GM20431 (cell line): Measurements from ENCODE around the gene RNH1.
"Not testable (repeated sequence)": the region's sequence is repeated elsewhere in the genome, so short reads cannot be mapped to it uniquely, and the experiment has no call there.

Experiments used
- in situ Hi-C: fragments of 300-500 bp; cut with MseI, MboI; formaldehyde crosslinking; loops from one replicate; pipeline ENCODE4 v1.15.0; 2020; ENCODE audit warnings: low sequenced_read_pairs; ENCODE audit not compliant: unreplicated experiment

Gene RNH1

GRCh38 chr11:486189-486588 lies 20.9 kb downstream of the RNH1 start:
- in situ Hi-C loops = no loop called here

- in situ Hi-C loops = no loop called here
Observed at GRCh38 chr11:484616-485015, 22.4 kb downstream of the RNH1 start.

- in situ Hi-C loops = no loop called here
Observed at GRCh38 chr11:479311-479710, 27.7 kb downstream of the RNH1 start.

GRCh38 chr11:477052-477715 lies 29.9 kb downstream of the RNH1 start:
- in situ Hi-C loops = no loop called here

GRCh38 chr11:476416-476815 lies 30.6 kb downstream of the RNH1 start:
- in situ Hi-C loops = no loop called here

- in situ Hi-C loops = no loop called here
Observed at GRCh38 chr11:475941-476340, 31.1 kb downstream of the RNH1 start.

GRCh38 chr11:474914-475506 lies 32.0 kb downstream of the RNH1 start:
- in situ Hi-C loops = no loop called here

GRCh38 chr11:473962-474785 lies 32.9 kb downstream of the RNH1 start:
- in situ Hi-C loops = no loop called here

GRCh38 chr11:473415-473814 lies 33.6 kb downstream of the RNH1 start:
- in situ Hi-C loops = no loop called here

- in situ Hi-C loops = no loop called here
Observed at GRCh38 chr11:472816-473215, 34.2 kb downstream of the RNH1 start.

- in situ Hi-C loops = no loop called here
Observed at GRCh38 chr11:472272-472671, 34.8 kb downstream of the RNH1 start.

- in situ Hi-C loops = no loop called here
Observed at GRCh38 chr11:471468-472145, 35.4 kb downstream of the RNH1 start.

GRCh38 chr11:469684-470560 lies 37.1 kb downstream of the RNH1 start:
- in situ Hi-C loops = no loop called here

- in situ Hi-C loops = not testable (repeated sequence)
Observed at GRCh38 chr11:469026-469683, 37.9 kb downstream of the RNH1 start.

- in situ Hi-C loops = no loop called here
Observed at GRCh38 chr11:468493-468892, 38.5 kb downstream of the RNH1 start.

- in situ Hi-C loops = no loop called here
Observed at GRCh38 chr11:468036-468435, 39.0 kb downstream of the RNH1 start.

GRCh38 chr11:465896-466530 lies 41.0 kb downstream of the RNH1 start:
- in situ Hi-C loops = no loop called here

GRCh38 chr11:464316-464715 lies 42.7 kb downstream of the RNH1 start:
- in situ Hi-C loops = no loop called here
